DND-41 (cell line): ENCODE data around the gene FRS2.

Experiments
- EZH2 ChIP-seq: IDR thresholded peaks from 3 replicates; pipeline ENCODE4 v1.6.1; 2012; ENCODE audit warnings: borderline replicate concordance, low read depth, mild to moderate bottlenecking, moderate library complexity, low read length, inconsistent platforms; ENCODE audit not compliant: severe bottlenecking
- TF ChIP-seq, protein P1 (sequence below): IDR thresholded peaks from 2 replicates; pipeline ENCODE4 v1.5.1; 2012; ENCODE audit warnings: borderline replicate concordance, low read length, moderate library complexity, mild to moderate bottlenecking; ENCODE audit not compliant: poor library complexity, severe bottlenecking; ENCODE audit errors: extremely low read depth

DNA sequence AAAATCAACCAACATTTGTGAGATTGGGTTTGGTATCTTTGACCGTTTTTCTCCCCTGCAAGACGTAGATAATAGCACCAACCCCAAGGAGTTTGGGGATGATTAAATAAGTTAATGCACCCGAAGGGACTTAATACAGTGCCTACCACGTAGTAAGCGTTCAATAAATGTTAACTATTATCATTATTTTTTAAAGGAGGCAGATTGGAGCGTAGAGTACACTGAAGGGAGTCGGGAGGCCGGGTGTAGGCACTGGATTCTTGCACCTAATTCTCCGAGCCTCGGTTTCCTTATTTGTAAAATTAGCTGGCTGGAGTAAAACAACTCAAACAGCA, 367 bp upstream of the FRS2 start:
- TF ChIP-seq, protein P1, sequence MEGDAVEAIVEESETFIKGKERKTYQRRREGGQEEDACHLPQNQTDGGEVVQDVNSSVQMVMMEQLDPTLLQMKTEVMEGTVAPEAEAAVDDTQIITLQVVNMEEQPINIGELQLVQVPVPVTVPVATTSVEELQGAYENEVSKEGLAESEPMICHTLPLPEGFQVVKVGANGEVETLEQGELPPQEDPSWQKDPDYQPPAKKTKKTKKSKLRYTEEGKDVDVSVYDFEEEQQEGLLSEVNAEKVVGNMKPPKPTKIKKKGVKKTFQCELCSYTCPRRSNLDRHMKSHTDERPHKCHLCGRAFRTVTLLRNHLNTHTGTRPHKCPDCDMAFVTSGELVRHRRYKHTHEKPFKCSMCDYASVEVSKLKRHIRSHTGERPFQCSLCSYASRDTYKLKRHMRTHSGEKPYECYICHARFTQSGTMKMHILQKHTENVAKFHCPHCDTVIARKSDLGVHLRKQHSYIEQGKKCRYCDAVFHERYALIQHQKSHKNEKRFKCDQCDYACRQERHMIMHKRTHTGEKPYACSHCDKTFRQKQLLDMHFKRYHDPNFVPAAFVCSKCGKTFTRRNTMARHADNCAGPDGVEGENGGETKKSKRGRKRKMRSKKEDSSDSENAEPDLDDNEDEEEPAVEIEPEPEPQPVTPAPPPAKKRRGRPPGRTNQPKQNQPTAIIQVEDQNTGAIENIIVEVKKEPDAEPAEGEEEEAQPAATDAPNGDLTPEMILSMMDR: no peak
- no peak for TF ChIP-seq EZH2
